Fibroblast of the aortic adventitia (primary cell): ENCODE measurements around the gene ZFYVE1. TPM values are rescaled to one million over a fixed set of nuclear protein-coding genes. Genes with fewer than 3 reads are reported as not detected.

Experiments
- DNase-seq: peaks from one replicate; pipeline ENCODE4 v3.0.0-alpha.2; 2010; ENCODE audit warnings: low read depth
- H3K4me3 ChIP-seq: 2 replicates; pipeline ENCODE4 v1.5.1; 2011; ENCODE audit warnings: low read depth, mild to moderate bottlenecking, control low read depth, low read length, moderate library complexity
- CTCF ChIP-seq: IDR thresholded peaks from 2 replicates; pipeline ENCODE4 v1.5.1; 2011; ENCODE audit warnings: mild to moderate bottlenecking, low read length, control low read depth, inconsistent platforms; ENCODE audit not compliant: insufficient read depth
- total RNA-seq: library from RNA; depleted of rRNA; stranded (reverse); fragments of >200 nt; gene quantifications from 2 replicates; pipeline ENCODE4 v1.2.3, GENCODE V29; 2012; ENCODE audit warnings: low replicate concordance

ZFYVE1 gene
- total RNA-seq, 1 donor: 19.3 TPM

DNA sequence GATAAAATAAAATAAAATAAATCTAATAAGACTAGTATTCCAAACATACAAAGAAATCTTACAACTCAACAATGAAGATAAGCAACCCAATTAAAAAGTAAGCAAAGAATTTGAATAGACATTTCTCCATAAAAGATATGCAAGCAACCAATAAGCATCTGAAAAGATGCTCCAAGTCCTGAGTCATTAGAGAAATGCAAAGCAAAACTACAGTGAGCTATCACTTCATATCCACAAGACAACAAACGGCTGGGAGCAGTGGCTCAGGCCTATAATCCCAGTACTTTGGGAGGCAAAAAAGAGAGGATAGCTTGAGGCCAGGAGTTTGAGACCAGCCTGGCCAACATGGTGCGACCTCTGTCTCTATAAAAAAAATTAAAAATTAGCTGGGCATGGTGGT is 26.8 kb downstream of the ZFYVE1 start:
- no peak for DNase-seq
- TF ChIP-seq CTCF: no peak
- no peak overlapping the region for H3K4me3 ChIP-seq

GRCh38 chr14:72999316-72999715 is 27.6 kb downstream of the ZFYVE1 start:
- H3K4me3 ChIP-seq: no peak overlapping the region
- no peak for TF ChIP-seq CTCF
- no peak for DNase-seq

- no peak overlapping the region for H3K4me3 ChIP-seq
- no peak for DNase-seq
- TF ChIP-seq CTCF: no peak
These were observed 28.5 kb downstream of the ZFYVE1 start for GRCh38 chr14:72998252-72998903.

DNA sequence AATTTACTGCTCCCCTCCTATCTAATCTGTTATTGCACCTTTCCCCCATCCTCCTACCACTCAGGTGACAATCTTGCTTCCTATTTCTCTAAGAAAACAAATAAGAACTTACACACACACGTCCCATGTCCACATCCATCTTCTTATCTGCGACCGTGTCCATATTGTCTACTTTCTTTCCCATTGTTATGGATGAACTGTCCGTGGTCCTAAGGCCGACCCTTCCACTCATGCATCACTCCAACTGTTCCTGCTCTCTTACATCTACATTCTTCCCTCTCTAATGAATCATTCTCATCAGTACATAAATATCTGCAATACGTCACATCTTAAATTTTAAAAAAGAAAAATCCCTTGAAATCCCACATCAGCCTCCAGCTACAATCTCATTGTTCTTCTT is 30.0 kb downstream of the ZFYVE1 start:
- DNase-seq: no peak
- no peak for TF ChIP-seq CTCF
- no peak overlapping the region for H3K4me3 ChIP-seq

GRCh38 chr14:72990171-72990570 is 36.7 kb downstream of the ZFYVE1 start:
- DNase-seq: no peak
- no peak overlapping the region for H3K4me3 ChIP-seq
- TF ChIP-seq CTCF: no peak

DNA sequence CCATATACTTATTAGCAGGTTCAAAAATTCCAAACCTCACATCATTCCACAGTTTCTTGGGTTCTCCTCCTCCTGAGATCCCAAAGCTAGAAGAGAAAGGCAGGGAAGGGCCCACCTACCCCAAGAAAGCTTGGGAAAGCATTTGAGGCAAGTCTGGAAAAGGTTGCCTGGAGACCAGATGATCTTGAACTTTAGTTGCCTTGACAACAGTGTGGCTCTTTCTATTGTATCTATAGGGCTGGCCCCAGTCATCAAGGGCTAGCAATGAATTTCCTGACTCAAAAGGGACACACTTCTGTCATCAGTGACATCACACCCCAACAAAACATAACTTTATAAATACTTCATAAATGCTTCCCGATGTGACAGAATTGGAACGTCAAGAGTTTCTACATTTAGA is 40.0 kb downstream of the ZFYVE1 start:
- H3K4me3 ChIP-seq: no peak overlapping the region
- DNase-seq: no peak
- TF ChIP-seq CTCF: no peak

GRCh38 chr14:72986214-72986613 is 40.7 kb downstream of the ZFYVE1 start:
- TF ChIP-seq CTCF: no peak
- no peak for DNase-seq
- no peak overlapping the region for H3K4me3 ChIP-seq
